GM18858 (cell line): ENCODE data around the gene PSORS1C2.
"Not testable (repeated sequence)": the region's sequence is repeated elsewhere in the genome, so short reads cannot be mapped to it uniquely, and the experiment has no call there.

Experiments
- ATAC-seq: cut with Tn5 transposase; IDR thresholded peaks from one replicate; pipeline ENCODE4 v1.9.1; 2021; ENCODE audit not compliant: unreplicated experiment

PSORS1C2 gene

GRCh38 chr6:31168606-31169005 lies 29.7 kb upstream of the PSORS1C2 start:
- ATAC-seq, result no peak

- ATAC-seq, result no peak
Measured at GRCh38 chr6:31165986-31166385, 27.1 kb upstream of the PSORS1C2 start.

GRCh38 chr6:31165064-31165832 lies 26.4 kb upstream of the PSORS1C2 start:
- peak; percentile 68 for ATAC-seq

- ATAC-seq, result not testable (repeated sequence)
Measured at GRCh38 chr6:31164475-31165063, 25.7 kb upstream of the PSORS1C2 start.

GRCh38 chr6:31163922-31164321 lies 25.1 kb upstream of the PSORS1C2 start:
- ATAC-seq, result no peak

- no peak for ATAC-seq
Measured at GRCh38 chr6:31162463-31163165, 23.7 kb upstream of the PSORS1C2 start.

GRCh38 chr6:31161216-31162126 lies 22.6 kb upstream of the PSORS1C2 start:
- no peak for ATAC-seq

- ATAC-seq, result no peak
Measured at GRCh38 chr6:31158863-31159855, 20.3 kb upstream of the PSORS1C2 start.

GRCh38 chr6:31158140-31158862 lies 19.4 kb upstream of the PSORS1C2 start, which contains the start of gene TCF19:
Gene TCF19, plus strand, starts transcription at chr6:31158589. Its CDS starts 881 bp downstream, at chr6:31159470.
- peak; percentile 68 for ATAC-seq

- ATAC-seq, result no peak
Measured at GRCh38 chr6:31157513-31158139, 18.8 kb upstream of the PSORS1C2 start, which contains the start of gene CCHCR1. Gene CCHCR1, minus strand, starts transcription at chr6:31157802. Its CDS starts 202 bp downstream, at chr6:31157600.

GRCh38 chr6:31156641-31157040 lies 17.8 kb upstream of the PSORS1C2 start:
- no peak for ATAC-seq

- ATAC-seq, result no peak
Measured at GRCh38 chr6:31154436-31154835, 15.6 kb upstream of the PSORS1C2 start.

- no peak for ATAC-seq
Measured at GRCh38 chr6:31152781-31153180, 13.9 kb upstream of the PSORS1C2 start.

- no peak for ATAC-seq
Measured at GRCh38 chr6:31149827-31150447, 11.1 kb upstream of the PSORS1C2 start.

GRCh38 chr6:31145386-31145785 lies 6.5 kb upstream of the PSORS1C2 start:
- no peak for ATAC-seq

GRCh38 chr6:31144970-31145340 lies 6.1 kb upstream of the PSORS1C2 start:
- no peak for ATAC-seq

GRCh38 chr6:31144296-31144969 lies 5.6 kb upstream of the PSORS1C2 start:
- ATAC-seq, result no peak
